AG04449 (cell line): ENCODE measurements around the gene EPAS1.

Source experiments
- CTCF ChIA-PET: fragments of 350-600 bp; formaldehyde crosslinking; extraction: SDS; loops from one replicate; lab custom pipeline; 2021; ENCODE audit warnings: antibody characterized with exemption; lab: Yijun Ruan, JAX
- POLR2A ChIA-PET: fragments of 400-600, 350-600 bp; formaldehyde crosslinking; extraction: SDS; loops from one replicate; lab custom pipeline; 2020; ENCODE audit warnings: antibody characterized with exemption, inconsistent platforms; lab: Yijun Ruan, JAX
- DNase-seq: peaks from one replicate; pipeline ENCODE4 v3.0.0-alpha.2; 2010; ENCODE audit warnings: low read depth, low spot score
- H3K4me3 ChIP-seq: 2 replicates; pipeline ENCODE4 v1.5.1; 2011; ENCODE audit warnings: low read depth, mild to moderate bottlenecking, control low read depth, low read length
- CTCF ChIP-seq: IDR thresholded peaks from one replicate; pipeline ENCODE4 v1.5.1; 2011; ENCODE audit warnings: mild to moderate bottlenecking, moderate library complexity, low read length, control low read depth, inconsistent platforms; ENCODE audit not compliant: insufficient read depth; ENCODE audit errors: missing control alignments

The EPAS1 gene

GRCh38 chr2:46430413-46430812 is 133.2 kb downstream of the EPAS1 start:
- H3K4me3 ChIP-seq: no peak overlapping the region
- CTCF ChIA-PET: interaction anchor here (1.0 kb wide), 1 partner anchor 30 kb away, joined by 3 read pairs; no protein-coding TSS in a partner anchor
- TF ChIP-seq CTCF: no peak
- POLR2A ChIA-PET: no interaction called here
- DNase-seq: no peak

- ChIA-PET POLR2A (no interaction called here), CTCF (interaction anchor here (1.0 kb wide), 1 partner anchor 30 kb away, joined by 3 read pairs; no protein-coding TSS in a partner anchor)
- H3K4me3 ChIP-seq: no peak overlapping the region
- no peak for DNase-seq
- TF ChIP-seq CTCF: no peak
Observed at GRCh38 chr2:46430992-46431391, 133.8 kb downstream of the EPAS1 start.

GRCh38 chr2:46431481-46432235 is 134.5 kb downstream of the EPAS1 start:
- H3K4me3 ChIP-seq: no peak overlapping the region
- no peak for TF ChIP-seq CTCF
- ChIA-PET CTCF (interaction anchor here (1.0 kb wide), 1 partner anchor 31 kb away, joined by 3 read pairs; no protein-coding TSS in a partner anchor), POLR2A (no interaction called here)
- no peak for DNase-seq

GRCh38 chr2:46434851-46435273 is 137.7 kb downstream of the EPAS1 start:
- DNase-seq: peak; percentile 66
- TF ChIP-seq CTCF: no peak
- no peak overlapping the region for H3K4me3 ChIP-seq
- POLR2A ChIA-PET: interaction anchor here (0.6 kb wide), 1 partner anchor 631 kb away, joined by 3 read pairs; no protein-coding TSS in a partner anchor
- CTCF ChIA-PET: interaction anchor here (0.7 kb wide), 1 partner anchor 111 kb away, joined by 3 read pairs; no protein-coding TSS in a partner anchor

GRCh38 chr2:46435353-46435752 is 138.1 kb downstream of the EPAS1 start:
- POLR2A ChIA-PET: interaction anchor here (0.6 kb wide), 1 partner anchor 631 kb away, joined by 3 read pairs; no protein-coding TSS in a partner anchor
- TF ChIP-seq CTCF: no peak
- CTCF ChIA-PET: interaction anchor here (0.7 to 1.3 kb wide), 2 partner anchors 111 to 442 kb away, joined by 3 read pairs; no protein-coding TSS in a partner anchor
- no peak for DNase-seq
- no peak overlapping the region for H3K4me3 ChIP-seq

GRCh38 chr2:46435796-46436360 is 138.7 kb downstream of the EPAS1 start:
- no peak for DNase-seq
- TF ChIP-seq CTCF: no peak
- ChIA-PET CTCF (interaction anchor here (0.9 to 1.3 kb wide), 2 partner anchors 15 to 442 kb away, joined by 3 to 4 read pairs; no protein-coding TSS in a partner anchor), POLR2A (no interaction called here)
- no peak overlapping the region for H3K4me3 ChIP-seq
